ENCODE measurements around the gene RTN4. TPM values are rescaled to one million over a fixed set of nuclear protein-coding genes. Genes with fewer than 3 reads are reported as not detected.

Gene RTN4
- total and polyA plus RNA-seq, 11 donors = 46.1 to 250 (median 95.5) TPM

GRCh38 chr2:55003706-55004639 lies 46.3 kb downstream of the RTN4 start:
- 92 to 96% (median 94%) methylated on average over 10 of the region's 10 CpGs for whole genome bisulfite sequencing, 4 donors
- no peak for ATAC-seq
- H3K27me3 ChIP-seq = no peaks in the 10 kb centered on the region
- TF ChIP-seq POLR2A (IDR thresholded peaks at IDR 0.05) (no peak), CTCF (IDR thresholded peaks at IDR 0.05) (no peak)
- no peaks in the 10 kb centered on the region for H3K36me3 ChIP-seq
- no peak overlapping the region for H3K27ac ChIP-seq
- H3K4me3 ChIP-seq = no peak overlapping the region
- no peaks in the 10 kb centered on the region for H3K9me3 ChIP-seq
- DNase-seq = no peak
- intact Hi-C loops (cut with DNase I) = loop anchor here in 1 of 10 donors (10.0 kb wide), 1 partner anchor 99 kb away; no protein-coding TSS in a partner anchor
- peaks cover 0 to 72% (median 24%) of the 10 kb centered on the region in 12 donors for H3K4me1 ChIP-seq

GRCh38 chr2:55001716-55002115 lies 48.5 kb downstream of the RTN4 start:
- ATAC-seq = no peak
- peaks cover 0 to under 1% (median 0%) of the 10 kb centered on the region in 9 donors for H3K36me3 ChIP-seq
- no peak overlapping the region for H3K4me3 ChIP-seq
- intact Hi-C loops (cut with DNase I) = loop anchor here in 1 of 10 donors (10.0 kb wide), 1 partner anchor 97 kb away; no protein-coding TSS in a partner anchor
- TF ChIP-seq POLR2A (IDR thresholded peaks at IDR 0.05) (no peak), CTCF (IDR thresholded peaks at IDR 0.05) (no peak)
- no peaks in the 10 kb centered on the region for H3K9me3 ChIP-seq
- WGBS, 4 donors = 70 to 90% (median 82%) methylated on average over 2 of the region's 2 CpGs
- H3K27ac ChIP-seq = no peak overlapping the region
- H3K27me3 ChIP-seq = no peaks in the 10 kb centered on the region
- no peak for DNase-seq
- peaks cover 0 to 71% (median 26%) of the 10 kb centered on the region in 12 donors for H3K4me1 ChIP-seq

GRCh38 chr2:55000341-55000740 lies 49.9 kb downstream of the RTN4 start:
- Histone ChIP-seq H3K27ac (no peak overlapping the region), H3K36me3 (peaks cover 0 to 5% (median 0%) of the 10 kb centered on the region in 9 donors), H3K9me3 (no peaks in the 10 kb centered on the region), H3K4me1 (peaks cover 0 to 71% (median 23%) of the 10 kb centered on the region in 12 donors), H3K27me3 (no peaks in the 10 kb centered on the region), H3K4me3 (no peak overlapping the region)
- TF ChIP-seq POLR2A (IDR thresholded peaks at IDR 0.05) (no peak), CTCF (IDR thresholded peaks at IDR 0.05) (no peak)
- DNase-seq = no peak
- 60 to 63% (median 62%) methylated on average over 4 of the region's 4 CpGs for WGBS, 4 donors
- intact Hi-C loops (cut with DNase I) = loop anchor here in 1 of 10 donors (10.0 kb wide), 1 partner anchor 96 kb away; no protein-coding TSS in a partner anchor
- ATAC-seq = no peak

- H3K4me3 ChIP-seq = peak overlapping the region in 4 of 12 donors; percentile 13 to 31 (median 18)
- TF ChIP-seq POLR2A (IDR thresholded peaks at IDR 0.05) (no peak), CTCF (IDR thresholded peaks at IDR 0.05) (no peak)
- H3K36me3 ChIP-seq = peaks cover 0 to 5% (median 0%) of the 10 kb centered on the region in 9 donors
- H3K9me3 ChIP-seq = no peaks in the 10 kb centered on the region
- WGBS, 4 donors = 6 to 10% (median 7%) methylated on average over 3 of the region's 3 CpGs
- intact Hi-C loops (cut with DNase I) = no loop called here
- peak overlapping the region in 2 of 12 donors; percentile 1 to 17 for H3K27ac ChIP-seq
- H3K4me1 ChIP-seq = peaks cover 0 to 66% (median 24%) of the 10 kb centered on the region in 12 donors
- no peaks in the 10 kb centered on the region for H3K27me3 ChIP-seq
- no peak for DNase-seq
- peak in 2 of 4 donors; percentile 42 to 56 for ATAC-seq
These were observed 51.1 kb downstream of the RTN4 start for GRCh38 chr2:54999182-54999581.

Measured in heart left ventricle (tissue), 16 donors.